GM18907 (cell line): ENCODE measurements around the gene INPP5E.
A peak's percentile ranks its signal among the peaks of the same experiment; 100 is the strongest.

ENCODE experiments used
- ATAC-seq: cut with Tn5 transposase; IDR thresholded peaks from one replicate; pipeline ENCODE4 v1.9.1; 2021; ENCODE audit warnings: mild to moderate bottlenecking, moderate library complexity; ENCODE audit not compliant: unreplicated experiment

INPP5E gene

GRCh38 chr9:136405481-136405880 is 34.2 kb downstream of the INPP5E start:
- no peak for ATAC-seq

GRCh38 chr9:136404801-136405136 is 34.9 kb downstream of the INPP5E start:
- ATAC-seq: no peak

- ATAC-seq: no peak
These were observed 35.5 kb downstream of the INPP5E start for GRCh38 chr9:136403915-136404800.

GRCh38 chr9:136403538-136403914 is 36.1 kb downstream of the INPP5E start:
- ATAC-seq: no peak

GRCh38 chr9:136402067-136402466 is 37.6 kb downstream of the INPP5E start:
- ATAC-seq: no peak

GRCh38 chr9:136401173-136401922 is 38.3 kb downstream of the INPP5E start:
- no peak for ATAC-seq

GRCh38 chr9:136400038-136400834 is 39.4 kb downstream of the INPP5E start, which contains the start of gene SNAPC4:
Gene SNAPC4 (minus strand): TSS chr9:136400170. CDS start chr9:136398428, 1,742 bp downstream.
- peak; percentile 62 for ATAC-seq

GRCh38 chr9:136399176-136400037 is 40.2 kb downstream of the INPP5E start:
- peak; percentile 34 for ATAC-seq

- ATAC-seq: no peak
These were observed 41.4 kb downstream of the INPP5E start for GRCh38 chr9:136398286-136398685.

GRCh38 chr9:136397643-136398042 is 42.0 kb downstream of the INPP5E start:
- no peak for ATAC-seq

GRCh38 chr9:136396219-136396515 is 43.5 kb downstream of the INPP5E start:
- no peak for ATAC-seq

GRCh38 chr9:136395345-136396218 is 44.1 kb downstream of the INPP5E start:
- ATAC-seq: no peak

- no peak for ATAC-seq
These were observed 44.7 kb downstream of the INPP5E start for GRCh38 chr9:136395020-136395340.

- ATAC-seq: no peak
These were observed 45.2 kb downstream of the INPP5E start for GRCh38 chr9:136394312-136395019.

GRCh38 chr9:136393531-136393930 is 46.1 kb downstream of the INPP5E start:
- ATAC-seq: no peak

- ATAC-seq: no peak
These were observed 46.9 kb downstream of the INPP5E start for GRCh38 chr9:136392538-136393449.

GRCh38 chr9:136391737-136392537 is 47.7 kb downstream of the INPP5E start:
- ATAC-seq: no peak
